T-helper 2 cell treated with Interferon-gamma antibody and Interleukin-4, amounts not matched to agents 5 μg/mL and 100 μg/mL, for 36 hours (primary cell): ENCODE data around the gene SLAIN1.

ENCODE experiments used
- DNase-seq: peaks from one replicate; pipeline ENCODE4 v3.0.0; 2021; ENCODE audit warnings: low spot score
- H3K27ac Mint-ChIP-seq: one replicate; pipeline ENCODE4 v1.8.0; 2021; ENCODE audit warnings: mild to moderate bottlenecking, mixed read lengths
- H3K27me3 Mint-ChIP-seq: one replicate; pipeline ENCODE4 v1.8.0; 2021; ENCODE audit warnings: low read depth, mixed read lengths
- H3K36me3 Mint-ChIP-seq: one replicate; pipeline ENCODE4 v1.8.0; 2021; ENCODE audit warnings: low read depth, mixed read lengths
- H3K4me1 Mint-ChIP-seq: one replicate; pipeline ENCODE4 v1.8.0; 2021; ENCODE audit warnings: low read depth, mixed read lengths
- H3K4me3 Mint-ChIP-seq: one replicate; pipeline ENCODE4 v1.8.0; 2022; ENCODE audit warnings: mild to moderate bottlenecking, moderate library complexity, mixed read lengths
- H3K9me3 Mint-ChIP-seq: one replicate; pipeline ENCODE4 v1.8.0; 2021; ENCODE audit warnings: mixed read lengths

SLAIN1 gene

GRCh38 chr13:77724092-77724491, 26.6 kb downstream of the SLAIN1 start:
- no peak overlapping the region for H3K27ac Mint-ChIP-seq
- DNase-seq = no peak

GRCh38 chr13:77725071-77725470, 27.6 kb downstream of the SLAIN1 start:
- no peaks in the 10 kb centered on the region for H3K27me3 Mint-ChIP-seq
- H3K36me3 Mint-ChIP-seq = peaks cover 58% of the 10 kb centered on the region
- H3K9me3 Mint-ChIP-seq = no peaks in the 10 kb centered on the region
- H3K4me3 Mint-ChIP-seq = no peak overlapping the region
- H3K4me1 Mint-ChIP-seq = peaks cover 37% of the 10 kb centered on the region
- H3K27ac Mint-ChIP-seq = no peak overlapping the region
- no peak for DNase-seq

More at GRCh38 chr13:77724092-77724491, 26.6 kb downstream of the SLAIN1 start:
- H3K36me3 Mint-ChIP-seq = peaks cover 65% of the 10 kb centered on the region
- no peaks in the 10 kb centered on the region for H3K27me3 Mint-ChIP-seq
- H3K4me1 Mint-ChIP-seq = peaks cover 30% of the 10 kb centered on the region
- no peak overlapping the region for H3K4me3 Mint-ChIP-seq
- no peaks in the 10 kb centered on the region for H3K9me3 Mint-ChIP-seq

GRCh38 chr13:77728265-77729125, 31.0 kb downstream of the SLAIN1 start:
- DNase-seq = no peak
- Mint-ChIP-seq H3K4me3 (peak overlapping the region; percentile 75), H3K4me1 (peaks cover 42% of the 10 kb centered on the region), H3K27me3 (no peaks in the 10 kb centered on the region), H3K36me3 (peaks cover 51% of the 10 kb centered on the region), H3K27ac (no peak overlapping the region), H3K9me3 (no peaks in the 10 kb centered on the region)

- Mint-ChIP-seq H3K36me3 (peaks cover 47% of the 10 kb centered on the region), H3K27me3 (no peaks in the 10 kb centered on the region), H3K27ac (peak overlapping the region; percentile 89), H3K4me3 (peak overlapping the region; percentile 75), H3K4me1 (peaks cover 35% of the 10 kb centered on the region), H3K9me3 (no peaks in the 10 kb centered on the region)
- DNase-seq = peak; percentile 65
These were observed 32.2 kb downstream of the SLAIN1 start for GRCh38 chr13:77729502-77730221.

- peaks cover 44% of the 10 kb centered on the region for H3K36me3 Mint-ChIP-seq
- no peaks in the 10 kb centered on the region for H3K27me3 Mint-ChIP-seq
- no peak for DNase-seq
- H3K9me3 Mint-ChIP-seq = no peaks in the 10 kb centered on the region
- peaks cover 32% of the 10 kb centered on the region for H3K4me1 Mint-ChIP-seq
- no peak overlapping the region for H3K27ac Mint-ChIP-seq
- H3K4me3 Mint-ChIP-seq = no peak overlapping the region
These were observed 33.1 kb downstream of the SLAIN1 start for GRCh38 chr13:77730572-77730971.

GRCh38 chr13:77732287-77732686, 34.8 kb downstream of the SLAIN1 start:
- Mint-ChIP-seq H3K27ac (no peak overlapping the region), H3K4me3 (no peak overlapping the region), H3K4me1 (peaks cover 29% of the 10 kb centered on the region), H3K9me3 (no peaks in the 10 kb centered on the region), H3K27me3 (no peaks in the 10 kb centered on the region), H3K36me3 (peaks cover 41% of the 10 kb centered on the region)
- no peak for DNase-seq

- peaks cover 35% of the 10 kb centered on the region for H3K36me3 Mint-ChIP-seq
- no peaks in the 10 kb centered on the region for H3K27me3 Mint-ChIP-seq
- no peak overlapping the region for H3K4me3 Mint-ChIP-seq
- H3K4me1 Mint-ChIP-seq = peaks cover 23% of the 10 kb centered on the region
- DNase-seq = no peak
- no peaks in the 10 kb centered on the region for H3K9me3 Mint-ChIP-seq
- H3K27ac Mint-ChIP-seq = no peak overlapping the region
These were observed 36.2 kb downstream of the SLAIN1 start for GRCh38 chr13:77733674-77734073.

- Mint-ChIP-seq H3K4me1 (peaks cover 11% of the 10 kb centered on the region), H3K27ac (no peak overlapping the region), H3K4me3 (no peak overlapping the region), H3K36me3 (peaks cover 15% of the 10 kb centered on the region), H3K27me3 (no peaks in the 10 kb centered on the region), H3K9me3 (no peaks in the 10 kb centered on the region)
- DNase-seq = peak; percentile 64
These were observed 40.2 kb downstream of the SLAIN1 start for GRCh38 chr13:77737583-77738200.

- peaks cover 10% of the 10 kb centered on the region for H3K4me1 Mint-ChIP-seq
- DNase-seq = no peak
- no peak overlapping the region for H3K27ac Mint-ChIP-seq
- H3K9me3 Mint-ChIP-seq = no peaks in the 10 kb centered on the region
- H3K4me3 Mint-ChIP-seq = no peak overlapping the region
- no peaks in the 10 kb centered on the region for H3K27me3 Mint-ChIP-seq
- H3K36me3 Mint-ChIP-seq = peaks cover 22% of the 10 kb centered on the region
These were observed 42.7 kb downstream of the SLAIN1 start for GRCh38 chr13:77740097-77740735.

- Mint-ChIP-seq H3K9me3 (no peaks in the 10 kb centered on the region), H3K36me3 (peaks cover 24% of the 10 kb centered on the region), H3K4me3 (no peak overlapping the region), H3K27ac (no peak overlapping the region), H3K4me1 (peaks cover 14% of the 10 kb centered on the region), H3K27me3 (no peaks in the 10 kb centered on the region)
- no peak for DNase-seq
These were observed 43.6 kb downstream of the SLAIN1 start for GRCh38 chr13:77740931-77741596.

GRCh38 chr13:77741597-77741972, 44.1 kb downstream of the SLAIN1 start:
- H3K9me3 Mint-ChIP-seq = no peaks in the 10 kb centered on the region
- peaks cover 30% of the 10 kb centered on the region for H3K36me3 Mint-ChIP-seq
- H3K27ac Mint-ChIP-seq = no peak overlapping the region
- H3K27me3 Mint-ChIP-seq = no peaks in the 10 kb centered on the region
- no peak overlapping the region for H3K4me3 Mint-ChIP-seq
- peaks cover 14% of the 10 kb centered on the region for H3K4me1 Mint-ChIP-seq
- no peak for DNase-seq

GRCh38 chr13:77742801-77743200, 45.3 kb downstream of the SLAIN1 start:
- H3K27me3 Mint-ChIP-seq = no peaks in the 10 kb centered on the region
- no peak for DNase-seq
- H3K27ac Mint-ChIP-seq = no peak overlapping the region
- peaks cover 14% of the 10 kb centered on the region for H3K4me1 Mint-ChIP-seq
- no peak overlapping the region for H3K4me3 Mint-ChIP-seq
- H3K36me3 Mint-ChIP-seq = peaks cover 39% of the 10 kb centered on the region
- H3K9me3 Mint-ChIP-seq = no peaks in the 10 kb centered on the region

GRCh38 chr13:77745784-77746183, 48.3 kb downstream of the SLAIN1 start:
- Mint-ChIP-seq H3K9me3 (no peaks in the 10 kb centered on the region), H3K27ac (no peak overlapping the region), H3K4me1 (peaks cover 14% of the 10 kb centered on the region), H3K27me3 (no peaks in the 10 kb centered on the region), H3K36me3 (peaks cover 35% of the 10 kb centered on the region), H3K4me3 (no peak overlapping the region)
- DNase-seq = no peak
